ENCODE results near the gene SLC22A23. TPM values are rescaled to one million over a fixed set of nuclear protein-coding genes. Genes with fewer than 3 reads are reported as not detected.

SLC22A23 gene
- total RNA-seq, 6 donors from 2014 or later = 18.2 to 73.1 (median 28.3) TPM

GRCh38 chr6:3292431-3293197, 164.2 kb downstream of the SLC22A23 start:
- Histone ChIP-seq H3K9me3 (no peaks in the 10 kb centered on the region), H3K4me3 (no peak overlapping the region), H3K4me1 (no peaks in the 10 kb centered on the region), H3K36me3 (peaks cover 0 to 13% (median 0%) of the 10 kb centered on the region in 4 donors), H3K27ac (peak overlapping the region in 1 of 4 donors; percentile 74), H3K27me3 (no peaks in the 10 kb centered on the region)
- ATAC-seq (ENCODE audit: low FRiP score in 2 of 2) (no peak), DNase-seq (peak; percentile 19 to 53)
- TF ChIP-seq EP300 (IDR thresholded peaks at IDR 0.05) = no peak
- TF ChIP-seq CTCF (IDR thresholded peaks at IDR 0.05) = no peak
- TF ChIP-seq POLR2A (IDR thresholded peaks at IDR 0.05) = no peak
- no peak for TF ChIP-seq POLR2AphosphoS5 (IDR thresholded peaks at IDR 0.05)
- 91 to 92% methylated on average over 15 to 32 of the region's 32 CpGs for WGBS, 2 donors

GRCh38 chr6:3291987-3292386, 164.9 kb downstream of the SLC22A23 start:
- WGBS, 2 donors = 74 to 75% methylated on average over 7 of the region's 7 CpGs
- Histone ChIP-seq H3K4me3 (no peak overlapping the region), H3K27me3 (no peaks in the 10 kb centered on the region), H3K27ac (peak overlapping the region in 1 of 4 donors; percentile 74), H3K9me3 (no peaks in the 10 kb centered on the region), H3K36me3 (peaks cover 0 to 11% (median 0%) of the 10 kb centered on the region in 4 donors), H3K4me1 (no peaks in the 10 kb centered on the region)
- DNase-seq = peak in 1 of 2 donors; percentile 21
- no peak for ATAC-seq (ENCODE audit: low FRiP score in 2 of 2)
- TF ChIP-seq EP300 (IDR thresholded peaks at IDR 0.05) = peak in 1 of 4 donors; percentile 71
- no peak for TF ChIP-seq POLR2A (IDR thresholded peaks at IDR 0.05)
- TF ChIP-seq POLR2AphosphoS5 (IDR thresholded peaks at IDR 0.05) = peak in 1 of 2 donors; percentile 42
- TF ChIP-seq CTCF (IDR thresholded peaks at IDR 0.05) = no peak

GRCh38 chr6:3291346-3291745, 165.5 kb downstream of the SLC22A23 start:
- H3K27ac ChIP-seq = peak overlapping the region in 1 of 4 donors; percentile 21
- peaks cover 0 to 5% (median 0%) of the 10 kb centered on the region in 4 donors for H3K36me3 ChIP-seq
- WGBS, 2 donors = 87 to 91% methylated on average over 4 of the region's 4 CpGs
- H3K27me3 ChIP-seq = no peaks in the 10 kb centered on the region
- ATAC-seq (ENCODE audit: low FRiP score in 2 of 2) = no peak
- no peak overlapping the region for H3K4me3 ChIP-seq
- no peaks in the 10 kb centered on the region for H3K9me3 ChIP-seq
- H3K4me1 ChIP-seq = no peaks in the 10 kb centered on the region
- DNase-seq = no peak
- no peak for TF ChIP-seq POLR2A (IDR thresholded peaks at IDR 0.05)
- TF ChIP-seq EP300 (IDR thresholded peaks at IDR 0.05) = no peak
- TF ChIP-seq POLR2AphosphoS5 (IDR thresholded peaks at IDR 0.05) = no peak
- no peak for TF ChIP-seq CTCF (IDR thresholded peaks at IDR 0.05)

- ATAC-seq (ENCODE audit: low FRiP score in 2 of 2) (no peak), DNase-seq (no peak)
- H3K9me3 ChIP-seq = no peaks in the 10 kb centered on the region
- H3K4me1 ChIP-seq = no peaks in the 10 kb centered on the region
- peaks cover 0 to 4% (median 0%) of the 10 kb centered on the region in 4 donors for H3K36me3 ChIP-seq
- no peaks in the 10 kb centered on the region for H3K27me3 ChIP-seq
- no peak for TF ChIP-seq EP300 (IDR thresholded peaks at IDR 0.05)
- no peak for TF ChIP-seq POLR2AphosphoS5 (IDR thresholded peaks at IDR 0.05)
- no peak for TF ChIP-seq POLR2A (IDR thresholded peaks at IDR 0.05)
- no peak for TF ChIP-seq CTCF (IDR thresholded peaks at IDR 0.05)
- 75 to 80% methylated on average over 11 of the region's 11 CpGs for whole genome bisulfite sequencing, 2 donors
- H3K27ac ChIP-seq = no peak overlapping the region
- H3K4me3 ChIP-seq = no peak overlapping the region
These were observed 166.0 kb downstream of the SLC22A23 start for GRCh38 chr6:3290931-3291211.
